DOHH2 (cell line): Measurements from ENCODE around the gene ALOXE3.

ENCODE experiments used
- EZH2phosphoT487 ChIP-seq: fragments of 200-600 bp; sonication (generic); IDR thresholded peaks from 2 replicates; pipeline ENCODE4 v1.6.1; 2017; ENCODE audit warnings: borderline replicate concordance, mild to moderate bottlenecking, antibody characterized with exemption, low read length, moderate library complexity, mixed read lengths
- TF ChIP-seq, protein P1 (sequence below): fragments of 200-600 bp; sonication (generic); IDR thresholded peaks from one replicate; pipeline ENCODE4 v1.5.1; 2014; ENCODE audit warnings: antibody characterized with exemption, mild to moderate bottlenecking, low read depth, low read length; ENCODE audit not compliant: poor library complexity, severe bottlenecking

DNA sequence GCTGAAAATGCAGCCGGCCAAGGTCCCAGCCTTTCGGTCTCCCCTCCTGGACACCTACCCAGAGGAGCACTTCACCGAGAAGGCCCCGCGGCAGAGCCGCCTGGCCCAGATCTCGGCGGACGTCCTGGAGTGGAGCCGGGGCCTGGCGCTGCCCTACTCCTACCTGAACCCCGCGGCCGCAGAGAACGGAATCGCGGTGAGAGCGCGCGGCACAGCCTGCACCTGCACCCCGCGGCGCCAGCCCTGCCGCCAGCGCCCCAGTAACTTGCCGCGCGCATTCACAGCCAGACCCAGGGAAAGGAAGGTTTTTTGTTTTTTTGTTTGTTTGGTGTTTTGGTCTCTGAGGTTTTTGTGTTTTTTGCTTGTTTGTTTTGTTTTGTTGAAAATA is 46.0 kb downstream of the ALOXE3 start:
- TF ChIP-seq, protein P1, sequence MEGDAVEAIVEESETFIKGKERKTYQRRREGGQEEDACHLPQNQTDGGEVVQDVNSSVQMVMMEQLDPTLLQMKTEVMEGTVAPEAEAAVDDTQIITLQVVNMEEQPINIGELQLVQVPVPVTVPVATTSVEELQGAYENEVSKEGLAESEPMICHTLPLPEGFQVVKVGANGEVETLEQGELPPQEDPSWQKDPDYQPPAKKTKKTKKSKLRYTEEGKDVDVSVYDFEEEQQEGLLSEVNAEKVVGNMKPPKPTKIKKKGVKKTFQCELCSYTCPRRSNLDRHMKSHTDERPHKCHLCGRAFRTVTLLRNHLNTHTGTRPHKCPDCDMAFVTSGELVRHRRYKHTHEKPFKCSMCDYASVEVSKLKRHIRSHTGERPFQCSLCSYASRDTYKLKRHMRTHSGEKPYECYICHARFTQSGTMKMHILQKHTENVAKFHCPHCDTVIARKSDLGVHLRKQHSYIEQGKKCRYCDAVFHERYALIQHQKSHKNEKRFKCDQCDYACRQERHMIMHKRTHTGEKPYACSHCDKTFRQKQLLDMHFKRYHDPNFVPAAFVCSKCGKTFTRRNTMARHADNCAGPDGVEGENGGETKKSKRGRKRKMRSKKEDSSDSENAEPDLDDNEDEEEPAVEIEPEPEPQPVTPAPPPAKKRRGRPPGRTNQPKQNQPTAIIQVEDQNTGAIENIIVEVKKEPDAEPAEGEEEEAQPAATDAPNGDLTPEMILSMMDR, result no peak
- no peak for TF ChIP-seq EZH2phosphoT487
